Fibroblast of upper back skin (primary cell): ENCODE data around the gene STARD5.

ENCODE experiments used
- DNase-seq: peaks from one replicate; pipeline ENCODE4 v3.0.0-alpha.2; 2013

The STARD5 gene

DNA sequence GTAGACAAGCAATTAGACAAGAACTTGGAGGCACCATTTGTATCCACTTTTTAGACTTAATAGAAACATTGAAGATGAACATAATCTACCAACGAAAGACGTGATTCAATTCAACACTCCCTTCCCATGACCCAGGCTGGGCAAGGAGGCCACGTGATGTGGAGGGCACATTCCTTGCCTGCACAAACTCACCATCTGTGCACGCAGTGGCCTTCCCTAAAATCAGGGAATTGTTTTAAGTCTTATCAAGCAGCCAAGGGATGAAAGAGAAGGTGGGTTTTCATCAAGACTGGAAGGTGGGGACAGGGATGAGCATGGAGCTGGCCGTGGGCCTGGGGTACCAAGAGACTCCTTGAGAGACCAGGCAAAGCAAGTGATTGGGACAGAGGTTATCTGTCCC, 13.5 kb downstream of the STARD5 start:
- DNase-seq: no peak

DNA sequence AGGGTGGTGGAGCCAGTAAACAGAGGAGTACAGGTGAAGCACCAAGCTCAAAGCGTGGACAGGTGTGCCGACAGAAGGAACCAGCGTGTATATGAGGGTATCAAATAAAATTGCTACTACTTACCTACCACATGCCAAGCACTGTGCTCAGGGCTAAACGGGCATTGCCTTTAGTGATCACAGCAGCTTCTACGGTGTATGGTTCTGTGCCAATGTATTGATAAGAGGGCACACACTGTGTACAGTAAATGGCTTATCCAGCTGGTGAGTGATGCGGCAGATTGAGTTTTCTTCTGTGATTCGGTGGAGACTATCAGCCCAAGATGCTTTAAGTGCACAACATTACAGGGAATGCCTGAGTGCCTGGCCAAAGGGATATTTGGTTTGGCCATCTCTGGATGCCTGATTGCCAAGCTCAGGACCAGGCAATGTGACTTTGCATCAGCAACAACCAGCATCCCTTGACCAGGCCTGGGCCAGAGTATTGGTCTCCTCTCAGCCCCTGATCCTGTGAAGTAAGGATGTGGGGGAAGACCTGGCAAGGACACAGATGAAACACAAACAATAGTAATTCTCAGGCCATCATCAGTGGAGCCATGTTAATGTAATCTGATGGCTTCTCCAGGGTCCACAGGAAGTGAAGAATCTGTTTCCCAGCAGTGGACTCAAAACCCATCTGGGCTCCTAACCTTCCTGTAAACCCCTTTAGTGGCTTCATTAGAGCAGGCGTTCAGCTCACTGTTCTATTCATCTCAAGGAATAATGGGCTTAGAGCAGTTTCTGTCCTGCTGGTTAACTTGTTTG, 14.1 kb downstream of the STARD5 start:
- no peak for DNase-seq

DNA sequence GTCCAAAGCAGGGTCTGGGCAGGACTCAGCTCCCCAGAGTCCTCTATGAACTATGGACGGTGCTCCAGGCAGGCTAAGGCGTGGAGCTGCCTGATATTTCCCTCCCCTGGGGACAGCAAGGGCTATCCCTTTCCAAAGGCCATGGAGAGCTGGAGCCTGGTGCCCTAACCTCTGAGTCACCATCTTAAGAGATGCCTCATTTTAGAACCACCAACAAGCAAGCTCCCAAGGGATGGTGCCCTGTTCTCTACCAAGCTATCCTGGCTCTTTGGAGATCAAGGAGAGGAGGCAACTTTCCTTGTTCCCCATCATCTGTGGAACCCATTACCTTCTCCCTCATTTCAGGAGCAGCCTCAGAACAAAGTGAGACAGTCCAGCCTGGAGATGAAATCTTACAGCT, 15.7 kb downstream of the STARD5 start:
- DNase-seq: no peak

DNA sequence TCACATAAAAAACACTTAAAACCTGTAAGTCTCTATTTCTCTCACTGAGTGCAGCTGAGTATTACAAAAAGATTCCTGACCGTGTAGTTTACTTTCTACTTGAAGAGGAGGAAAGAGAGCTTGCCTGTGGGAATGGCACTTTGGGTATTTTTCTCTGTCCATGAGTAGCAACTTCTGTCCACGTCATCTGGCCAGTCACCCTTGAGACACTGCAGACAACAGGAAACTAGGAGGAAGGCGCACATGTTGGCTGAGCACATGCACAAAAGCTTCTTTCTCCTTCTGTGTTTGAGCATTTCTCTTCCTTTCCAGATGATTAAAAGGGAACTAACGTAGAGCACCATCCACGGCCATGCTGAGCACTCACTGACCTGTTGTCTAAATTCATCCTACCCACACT, 19.7 kb downstream of the STARD5 start:
- DNase-seq: peak; percentile 42

- DNase-seq: no peak
Measured at GRCh38 chr15:81303244-81304225, 20.4 kb downstream of the STARD5 start.

GRCh38 chr15:81302701-81303109, 21.2 kb downstream of the STARD5 start:
- DNase-seq: no peak

GRCh38 chr15:81301815-81302399, 22.0 kb downstream of the STARD5 start:
- no peak for DNase-seq

- DNase-seq: no peak
Measured at GRCh38 chr15:81301385-81301784, 22.6 kb downstream of the STARD5 start.

DNA sequence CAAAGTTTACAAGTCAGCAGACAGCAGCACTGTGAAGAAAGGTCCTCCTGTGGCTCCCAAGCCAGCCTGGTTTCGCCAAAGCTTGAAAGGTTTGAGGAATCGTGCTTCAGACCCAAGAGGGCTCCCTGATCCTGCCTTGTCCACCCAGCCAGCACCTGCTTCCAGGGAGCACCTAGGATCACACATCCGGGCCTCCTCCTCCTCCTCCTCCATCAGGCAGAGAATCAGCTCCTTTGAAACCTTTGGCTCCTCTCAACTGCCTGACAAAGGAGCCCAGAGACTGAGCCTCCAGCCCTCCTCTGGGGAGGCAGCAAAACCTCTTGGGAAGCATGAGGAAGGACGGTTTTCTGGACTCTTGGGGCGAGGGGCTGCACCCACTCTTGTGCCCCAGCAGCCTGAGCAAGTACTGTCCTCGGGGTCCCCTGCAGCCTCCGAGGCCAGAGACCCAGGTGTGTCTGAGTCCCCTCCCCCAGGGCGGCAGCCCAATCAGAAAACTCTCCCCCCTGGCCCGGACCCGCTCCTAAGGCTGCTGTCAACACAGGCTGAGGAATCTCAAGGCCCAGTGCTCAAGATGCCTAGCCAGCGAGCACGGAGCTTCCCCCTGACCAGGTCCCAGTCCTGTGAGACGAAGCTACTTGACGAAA, 24.2 kb downstream of the STARD5 start:
- DNase-seq: no peak

DNA sequence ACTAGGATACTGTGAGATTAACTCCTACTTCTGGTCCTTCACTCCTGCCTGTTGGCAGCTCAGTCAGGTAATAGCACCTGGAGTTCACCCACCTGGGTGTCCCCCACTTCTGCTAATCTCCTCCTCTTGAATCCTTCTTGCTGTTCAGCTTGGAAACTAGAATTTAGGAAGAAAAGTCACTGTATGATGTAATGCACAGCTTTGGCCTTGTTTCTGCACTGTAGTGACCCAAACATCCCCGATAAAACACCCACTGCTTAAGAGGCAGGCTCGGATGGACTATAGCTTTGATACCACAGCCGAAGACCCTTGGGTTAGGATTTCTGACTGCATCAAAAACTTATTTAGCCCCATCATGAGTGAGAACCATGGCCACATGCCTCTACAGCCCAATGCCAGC, 24.8 kb downstream of the STARD5 start:
- no peak for DNase-seq

DNA sequence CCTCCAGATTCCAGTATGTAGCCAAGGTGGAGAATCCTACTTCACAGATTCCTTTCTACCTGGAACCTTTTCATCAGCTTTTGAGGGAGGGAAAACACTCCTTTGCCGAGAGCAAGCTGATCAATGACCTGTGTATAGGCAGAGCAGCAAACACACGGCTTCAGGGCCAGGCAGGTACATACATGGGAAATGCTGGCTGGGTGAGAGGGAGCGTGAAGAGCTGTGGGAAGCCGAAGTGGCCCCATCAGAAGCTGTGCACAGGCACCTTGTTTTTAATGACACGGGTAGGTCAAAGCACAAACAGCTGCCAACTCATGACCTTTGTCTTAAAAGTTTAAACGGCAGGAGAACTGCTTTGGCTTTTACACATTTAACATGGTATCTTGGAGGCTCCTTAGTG, 25.3 kb downstream of the STARD5 start:
- no peak for DNase-seq

GRCh38 chr15:81297603-81298575, 26.1 kb downstream of the STARD5 start:
- DNase-seq: no peak

- DNase-seq: peak; percentile 46
Measured at GRCh38 chr15:81297147-81297572, 26.8 kb downstream of the STARD5 start.

DNA sequence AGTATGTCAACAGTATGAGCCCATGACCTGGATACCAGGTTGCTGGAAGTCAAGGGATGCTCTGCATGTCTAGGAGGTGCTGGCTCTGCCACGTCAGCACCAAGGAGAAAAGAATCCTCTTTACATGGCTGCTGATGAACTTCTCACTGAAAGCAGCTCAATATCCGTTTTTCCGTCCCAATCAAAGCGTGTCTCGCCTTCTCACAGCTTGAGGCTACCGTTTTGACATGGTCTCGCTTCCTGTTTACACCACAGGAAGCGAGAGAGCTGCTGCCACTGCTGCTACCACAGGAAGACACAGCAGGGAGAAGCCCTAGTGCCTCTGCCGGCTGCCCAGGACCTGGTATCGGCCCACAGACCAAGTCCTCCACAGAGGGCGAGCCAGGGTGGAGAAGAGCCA, 27.3 kb downstream of the STARD5 start:
- DNase-seq: no peak

GRCh38 chr15:81296186-81296585, 27.8 kb downstream of the STARD5 start:
- no peak for DNase-seq

DNA sequence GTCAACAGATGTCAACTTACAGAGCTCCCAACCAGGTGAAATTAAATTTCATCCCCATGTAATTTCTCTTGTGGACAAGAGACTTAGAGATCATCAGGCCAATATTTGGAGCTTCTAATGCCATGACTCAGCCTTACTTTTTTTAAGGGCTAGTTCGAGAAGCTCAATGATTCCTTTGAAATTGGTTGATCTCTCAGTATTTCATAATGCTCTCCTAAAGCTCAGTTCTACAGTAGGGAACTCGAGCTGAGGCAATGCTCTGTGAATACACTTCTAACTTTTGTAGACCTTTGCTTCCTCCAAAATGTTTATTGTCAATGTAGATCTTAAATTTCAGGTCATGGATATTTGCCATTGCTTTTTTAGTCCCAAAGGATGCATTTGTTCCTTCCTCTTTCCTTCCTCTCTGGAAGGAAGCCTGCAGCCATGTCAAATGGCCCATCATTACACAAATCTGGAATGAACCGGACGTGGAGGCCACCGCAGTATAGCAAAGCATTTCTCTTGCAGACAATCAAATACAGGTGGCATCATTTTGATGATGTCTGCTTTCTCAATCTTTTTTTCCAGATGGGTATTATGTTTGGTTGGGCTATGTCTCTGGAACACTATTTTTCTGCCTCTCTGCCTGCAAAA, 28.3 kb downstream of the STARD5 start:
- no peak for DNase-seq

DNA sequence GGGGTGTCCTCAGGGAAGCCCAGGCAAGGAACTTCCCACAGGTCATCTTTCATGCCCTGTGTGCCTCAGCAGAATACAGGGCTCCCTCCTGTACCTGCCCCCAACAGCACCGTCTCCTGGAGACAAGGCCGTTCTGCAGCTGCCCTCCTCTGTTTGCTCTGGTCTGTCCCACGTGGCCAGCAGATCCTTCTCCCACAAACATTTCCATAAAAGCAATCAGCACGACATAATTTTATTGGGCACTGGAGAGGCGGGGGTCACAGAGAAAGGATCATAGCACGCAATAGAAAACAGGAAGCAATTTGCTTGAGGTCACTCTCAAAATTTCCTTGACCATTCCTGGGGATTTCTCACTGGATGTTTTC, 29.4 kb downstream of the STARD5 start:
- DNase-seq: no peak

DNA sequence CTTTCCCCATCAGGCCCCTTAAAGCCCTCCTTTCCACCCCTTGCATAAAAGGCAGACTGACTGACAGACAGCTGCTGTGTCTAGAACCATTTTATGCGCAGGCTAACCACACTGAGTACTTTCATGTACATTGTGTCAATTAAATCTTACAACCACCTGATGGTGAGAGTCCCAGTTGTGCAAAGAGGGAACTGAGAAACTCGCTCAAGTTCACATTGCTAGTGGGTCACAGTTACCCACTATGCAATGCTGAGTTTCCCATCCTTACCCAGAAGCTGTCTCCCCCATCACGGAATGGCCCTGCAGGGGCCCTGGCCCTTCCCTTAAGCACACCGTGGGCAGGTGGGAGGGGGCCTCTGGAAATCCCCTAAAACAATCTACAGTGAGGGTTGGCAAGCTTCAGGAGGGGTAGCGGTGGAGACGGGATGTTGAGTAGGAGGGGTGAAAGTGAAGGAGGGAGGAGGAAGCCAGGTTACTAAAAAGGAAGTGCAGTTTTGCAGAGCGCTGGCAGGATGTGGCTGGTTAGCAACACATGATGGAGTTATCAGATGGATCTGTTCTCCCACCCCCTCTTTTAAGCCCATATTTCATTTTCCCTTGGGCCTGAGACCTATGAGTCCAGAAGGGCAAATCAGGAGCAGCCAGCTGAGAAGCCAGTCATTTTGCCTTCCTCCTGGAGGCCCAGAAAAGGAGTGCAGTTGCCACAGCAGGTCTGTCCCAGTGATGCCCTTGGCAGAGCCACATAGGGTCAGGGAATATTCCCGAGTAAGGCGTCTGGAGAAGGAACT, 30.0 kb downstream of the STARD5 start:
- DNase-seq: no peak

GRCh38 chr15:81292523-81293001, 31.4 kb downstream of the STARD5 start:
- no peak for DNase-seq

- DNase-seq: no peak
Measured at GRCh38 chr15:81291916-81292522, 31.9 kb downstream of the STARD5 start.
